Left colon (tissue), 2 donors: ENCODE measurements around the gene ACAP2. TPM values are rescaled to one million over a fixed set of nuclear protein-coding genes. Genes with fewer than 3 reads are reported as not detected.

Source experiments
- ATAC-seq: fragments of 200-7000 bp; cut with Tn5 transposase; one replicate; pipeline ENCODE4 v1.9.1; 2020; ENCODE audit warnings: mild to moderate bottlenecking, moderate library complexity
- DNase-seq, 2 donors: peaks; one replicate each; pipeline ENCODE4 v3.0.0-alpha.2; 2020
- intact Hi-C, 2 donors: fragments of 100-400 bp; cut with DNase I in 1 of 2; cut with micrococcal nuclease in 1 of 2; formaldehyde crosslinking; loops; one replicate each; pipeline versions ENCODE4 v1.11.2 to v1.14.0; 2022; cut with DNase I, micrococcal nuclease
- total RNA-seq, 2 donors: library from RNA; stranded (reverse); fragmentation: NEBNext Ultra II Directional; extraction: Animal tissue kit (Norgen Biotek cat#: 25700); gene quantifications; one replicate each; pipeline ENCODE4 v1.2.1, GENCODE V29; 2021
- donor health status: DM: no; HTN: no; CAD: no.
- donor health status: DM: yes; HTN: yes; CAD: no.

ACAP2 gene
- total RNA-seq, 2 donors from 2014 or later = 63.5 to 67.9 TPM

- ATAC-seq = no peak
- intact Hi-C loops = loop anchor here in 1 of 2 donors (10.0 kb wide), 1 partner anchor 584 kb away; the partner anchor contains the start of gene FAM43A
- DNase-seq = no peak
Observed at GRCh38 chr3:195268576-195269309, 174.1 kb downstream of the ACAP2 start.

GRCh38 chr3:195267096-195267495 is 175.7 kb downstream of the ACAP2 start:
- ATAC-seq (no peak), DNase-seq (no peak)
- intact Hi-C loops = loop anchor here in 1 of 2 donors (10.0 kb wide), 1 partner anchor 582 kb away; the partner anchor contains the start of gene FAM43A

GRCh38 chr3:195266428-195266827 is 176.4 kb downstream of the ACAP2 start:
- ATAC-seq (no peak), DNase-seq (no peak)
- intact Hi-C loops = loop anchor here in 1 of 2 donors (10.0 kb wide), 1 partner anchor 582 kb away; the partner anchor contains the start of gene FAM43A

GRCh38 chr3:195265363-195265976 is 177.3 kb downstream of the ACAP2 start:
- DNase-seq = no peak
- intact Hi-C loops = loop anchor here in 1 of 2 donors (10.0 kb wide), 1 partner anchor 581 kb away; the partner anchor contains the start of gene FAM43A
- no peak for ATAC-seq

GRCh38 chr3:195263925-195264600 is 178.8 kb downstream of the ACAP2 start:
- intact Hi-C loops = loop anchor here (5.0 to 10.0 kb wide), 2 partner anchors 579 to 582 kb away; partner anchors contain the start of gene FAM43A (in 1 of the 2)
- DNase-seq (no peak), ATAC-seq (no peak)

- ATAC-seq (no peak), DNase-seq (peak in 1 of 2 donors; percentile 23)
- intact Hi-C loops = loop anchor here (5.0 to 10.0 kb wide), 2 partner anchors 579 to 581 kb away; partner anchors contain the start of gene FAM43A (in 1 of the 2)
Observed at GRCh38 chr3:195263193-195263924, 179.5 kb downstream of the ACAP2 start.

- ATAC-seq = no peak
- intact Hi-C loops = loop anchor here (5.0 to 10.0 kb wide), 2 partner anchors 577 to 580 kb away; partner anchors contain the start of gene FAM43A (in 1 of the 2)
Observed at GRCh38 chr3:195261925-195262324, 180.9 kb downstream of the ACAP2 start.

GRCh38 chr3:195260280-195260905 is 182.4 kb downstream of the ACAP2 start:
- intact Hi-C loops = loop anchor here (5.0 to 10.0 kb wide), 2 partner anchors 576 to 578 kb away; partner anchors contain the start of gene FAM43A (in 1 of the 2)
- ATAC-seq (peak; percentile 51), DNase-seq (peak; percentile 52 to 70)

More at GRCh38 chr3:195261925-195262324, 180.9 kb downstream of the ACAP2 start:
- no peak for DNase-seq

GRCh38 chr3:195259475-195260279 is 183.1 kb downstream of the ACAP2 start:
- intact Hi-C loops = loop anchor here (5.0 to 10.0 kb wide), 3 partner anchors 105 to 577 kb away; partner anchors contain the start of gene FAM43A (in 1 of the 2)
- ATAC-seq = peak; percentile 78
- DNase-seq = peak; percentile 92 to 94

- intact Hi-C loops = loop anchor here in 1 of 2 donors (10.0 kb wide), 1 partner anchor 104 kb away; no protein-coding TSS in a partner anchor
- no peak for ATAC-seq
- DNase-seq = no peak
Observed at GRCh38 chr3:195259154-195259474, 183.7 kb downstream of the ACAP2 start.

- intact Hi-C loops = loop anchor here in 1 of 2 donors (10.0 kb wide), 1 partner anchor 104 kb away; no protein-coding TSS in a partner anchor
Observed at GRCh38 chr3:195258449-195259153, 184.2 kb downstream of the ACAP2 start.

GRCh38 chr3:195257454-195258448 is 185.1 kb downstream of the ACAP2 start:
- intact Hi-C loops = loop anchor here in 1 of 2 donors (10.0 kb wide), 1 partner anchor 103 kb away; no protein-coding TSS in a partner anchor
- DNase-seq = peak in 1 of 2 donors; percentile 51

More at GRCh38 chr3:195258449-195259153, 184.2 kb downstream of the ACAP2 start:
- peak in 1 of 2 donors; percentile 24 for DNase-seq
- no peak for ATAC-seq

GRCh38 chr3:195256639-195257453 is 186.0 kb downstream of the ACAP2 start:
- ATAC-seq = no peak

More at GRCh38 chr3:195257454-195258448, 185.1 kb downstream of the ACAP2 start:
- no peak for ATAC-seq

More at GRCh38 chr3:195256639-195257453, 186.0 kb downstream of the ACAP2 start:
- DNase-seq = peak in 1 of 2 donors; percentile 19
- intact Hi-C loops = loop anchor here in 1 of 2 donors (10.0 kb wide), 1 partner anchor 102 kb away; no protein-coding TSS in a partner anchor
